MCF 10A (cell line): ENCODE data around the gene RNF220. TPM values are rescaled to one million over a fixed set of nuclear protein-coding genes. Genes with fewer than 3 reads are reported as not detected.
"Not testable (repeated sequence)": the region's sequence is repeated elsewhere in the genome, so short reads cannot be mapped to it uniquely, and the experiment has no call there.

ENCODE experiments used
- BruUV-seq: library from RNA; stranded (reverse); fragments of 400-500 nt; replicated peaks from 2 replicates; lab custom pipeline; 2021; lab: Mats Ljungman, UMichigan
- CTCF ChIA-PET: fragments of 300-600 bp; sonication (Branson Sonifier 250); formaldehyde crosslinking; extraction: SDS; loops from one replicate; lab custom pipeline; 2021; ENCODE audit warnings: antibody characterized with exemption, inconsistent platforms; lab: Yijun Ruan, JAX
- POLR2A ChIA-PET: fragments of 300-600, 350-650 bp; sonication (Branson Sonifier 250); formaldehyde crosslinking; extraction: SDS; loops from one replicate; lab custom pipeline; 2020; ENCODE audit warnings: antibody characterized with exemption, inconsistent platforms; lab: Yijun Ruan, JAX
- DNase-seq: peaks from one replicate; pipeline ENCODE4 v3.0.0-alpha.2; 2018; ENCODE audit not compliant: unreplicated experiment
- H3K27ac Mint-ChIP-seq: one replicate; pipeline ENCODE4 v1.8.0; 2022; ENCODE audit warnings: mild to moderate bottlenecking, low read depth, mixed read lengths; ENCODE audit not compliant: unreplicated experiment
- H3K27me3 Mint-ChIP-seq: one replicate; pipeline ENCODE4 v1.8.0; 2022; ENCODE audit warnings: mixed read lengths; ENCODE audit not compliant: insufficient read depth, unreplicated experiment
- H3K36me3 Mint-ChIP-seq: one replicate; pipeline ENCODE4 v1.8.0; 2022; ENCODE audit warnings: mild to moderate bottlenecking, moderate library complexity, mixed read lengths; ENCODE audit not compliant: insufficient read depth, unreplicated experiment
- H3K4me1 Mint-ChIP-seq: one replicate; pipeline ENCODE4 v1.8.0; 2022; ENCODE audit warnings: mixed read lengths; ENCODE audit not compliant: insufficient read depth, unreplicated experiment
- H3K4me3 Mint-ChIP-seq: one replicate; pipeline ENCODE4 v1.8.0; 2022; ENCODE audit warnings: mild to moderate bottlenecking, moderate library complexity, mixed read lengths; ENCODE audit not compliant: unreplicated experiment
- H3K9me3 Mint-ChIP-seq: one replicate; pipeline ENCODE4 v1.8.0; 2022; ENCODE audit warnings: mixed read lengths; ENCODE audit not compliant: unreplicated experiment
- CTCF ChIP-seq: fragments of 200-600 bp; IDR thresholded peaks from one replicate; pipeline ENCODE4 v1.8.0; 2022; ENCODE audit warnings: antibody characterized with exemption, mild to moderate bottlenecking; ENCODE audit not compliant: unreplicated experiment
- intact Hi-C: fragments of 100-400 bp; cut with micrococcal nuclease; formaldehyde crosslinking; loops from 2 replicates; pipeline ENCODE4 v1.14.1; 2022
- total RNA-seq: library from RNA; stranded (reverse); gene quantifications from 2 replicates; pipeline ENCODE4 v1.2.3, GENCODE V29; 2022

The RNF220 gene
- total RNA-seq, 1 experiment from 2014 or later, result 67.1 TPM

DNA sequence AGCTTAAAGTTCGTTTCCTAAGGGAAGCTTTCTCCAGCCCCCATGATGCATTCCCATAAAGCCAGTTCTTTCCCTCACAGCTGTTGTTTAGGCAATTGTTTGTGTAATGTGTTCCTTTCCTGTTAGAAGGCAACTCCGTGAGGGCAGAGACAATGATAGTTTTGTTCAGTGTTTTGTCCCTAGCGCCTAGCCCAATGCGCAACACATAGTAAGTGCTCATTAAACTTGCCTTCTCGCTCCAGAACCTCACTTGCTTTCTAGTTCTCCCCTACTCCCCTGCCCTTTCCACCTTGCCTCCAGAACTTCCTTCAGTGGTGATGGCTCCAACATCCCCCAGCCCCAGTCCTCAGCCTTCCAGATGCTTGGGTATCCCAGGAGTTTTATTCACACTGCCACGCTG lies 153.8 kb downstream of the RNF220 start:
- CTCF ChIA-PET, result interaction anchor here (0.6 to 4.4 kb wide), 4 partner anchors 9 to 497 kb away, joined by 3 to 26 read pairs (median 5); no protein-coding TSS in a partner anchor
- no peaks in the 10 kb centered on the region for H3K27me3 Mint-ChIP-seq

GRCh38 chr1:44559330-44559729 lies 154.3 kb downstream of the RNF220 start:
- intact Hi-C loops, result no loop called here
- no TSS peak for BruUV-seq
- DNase-seq, result no peak
- ChIA-PET POLR2A (interaction anchor here (0.9 to 3.3 kb wide), 5 partner anchors 9 to 233 kb away, joined by 3 to 15 read pairs (median 4); no protein-coding TSS in a partner anchor), CTCF (interaction anchor here (0.6 to 4.4 kb wide), 5 partner anchors 9 to 498 kb away, joined by 3 to 26 read pairs (median 4); no protein-coding TSS in a partner anchor)
- no peaks in the 10 kb centered on the region for H3K9me3 Mint-ChIP-seq
- peaks cover 47% of the 10 kb centered on the region for H3K4me1 Mint-ChIP-seq
- H3K27me3 Mint-ChIP-seq, result no peaks in the 10 kb centered on the region
- H3K4me3 Mint-ChIP-seq, result no peak overlapping the region
- no peak for TF ChIP-seq CTCF
- H3K36me3 Mint-ChIP-seq, result no peaks in the 10 kb centered on the region
- H3K27ac Mint-ChIP-seq, result peak overlapping the region; percentile 93

More for the DNA sequence above, 153.8 kb downstream of the RNF220 start:
- TF ChIP-seq CTCF, result no peak
- Mint-ChIP-seq H3K27ac (peak overlapping the region; percentile 93), H3K4me1 (peaks cover 51% of the 10 kb centered on the region), H3K4me3 (no peak overlapping the region), H3K9me3 (no peaks in the 10 kb centered on the region), H3K36me3 (no peaks in the 10 kb centered on the region)
- BruUV-seq, result no TSS peak
- intact Hi-C loops, result no loop called here
- no peak for DNase-seq
- POLR2A ChIA-PET, result interaction anchor here (0.9 to 3.3 kb wide), 5 partner anchors 9 to 233 kb away, joined by 3 to 15 read pairs (median 4); no protein-coding TSS in a partner anchor

GRCh38 chr1:44559913-44560312 lies 154.9 kb downstream of the RNF220 start:
- TF ChIP-seq CTCF, result no peak
- Mint-ChIP-seq H3K9me3 (no peaks in the 10 kb centered on the region), H3K4me3 (no peak overlapping the region), H3K27ac (peak overlapping the region; percentile 93), H3K36me3 (no peaks in the 10 kb centered on the region), H3K27me3 (no peaks in the 10 kb centered on the region), H3K4me1 (peaks cover 41% of the 10 kb centered on the region)
- POLR2A ChIA-PET, result interaction anchor here (0.5 to 3.3 kb wide), 7 partner anchors 8 to 928 kb away, joined by 3 to 15 read pairs (median 3); no protein-coding TSS in a partner anchor
- BruUV-seq, result no TSS peak
- CTCF ChIA-PET, result interaction anchor here (0.7 to 4.4 kb wide), 4 partner anchors 8 to 181 kb away, joined by 4 to 26 read pairs (median 6); no protein-coding TSS in a partner anchor
- no peak for DNase-seq
- intact Hi-C loops, result no loop called here

DNA sequence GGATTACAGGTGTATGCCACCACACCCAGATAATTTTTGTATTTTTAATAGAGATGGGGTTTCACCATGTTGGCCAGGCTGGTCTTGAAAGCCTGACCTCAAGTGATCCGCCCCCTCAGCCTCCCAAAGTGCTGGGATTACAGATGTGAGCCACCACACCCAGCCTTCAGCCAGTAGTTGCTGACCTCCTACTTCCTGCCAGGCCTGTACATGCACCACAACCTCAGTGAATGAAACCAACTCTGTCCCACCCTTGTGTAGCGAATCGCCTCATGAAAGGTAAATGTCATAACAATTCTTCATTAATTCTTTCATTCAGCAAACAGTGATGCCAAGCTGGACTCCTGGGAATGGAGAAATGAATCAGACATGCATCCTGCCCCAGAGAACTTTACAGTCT lies 155.6 kb downstream of the RNF220 start:
- DNase-seq, BruUV-seq, H3K27me3 Mint-ChIP-seq, H3K4me3 Mint-ChIP-seq, H3K36me3 Mint-ChIP-seq, intact Hi-C loops, H3K9me3 Mint-ChIP-seq: not testable (repeated sequence)
- Mint-ChIP-seq H3K4me1 (peaks cover 36% of the 10 kb centered on the region), H3K27ac (peak overlapping the region; percentile 93)
- CTCF ChIA-PET, result interaction anchor here (4.4 kb wide), 1 partner anchor 12 kb away, joined by 26 read pairs; no protein-coding TSS in a partner anchor
- POLR2A ChIA-PET, result interaction anchor here (0.5 to 3.3 kb wide), 3 partner anchors 7 to 164 kb away, joined by 3 to 15 read pairs (median 13); no protein-coding TSS in a partner anchor
